OCI-LY3 (cell line): ENCODE data around the gene TRMT112.

Experiments
- CTCF ChIP-seq: fragments of 200-600, 300-600 bp; sonication (generic); IDR thresholded peaks from 2 replicates; pipeline ENCODE4 v1.5.1; 2014; ENCODE audit warnings: antibody characterized with exemption, low read length, low read depth
- EZH2phosphoT487 ChIP-seq: fragments of 200-600 bp; shearing (Covaris generic); IDR thresholded peaks from 2 replicates; pipeline ENCODE4 v1.6.1; 2018; ENCODE audit warnings: antibody characterized with exemption, mixed run types, low read depth

GRCh38 chr11:64320556-64320955 is 3.2 kb upstream of the TRMT112 start:
- TF ChIP-seq CTCF, result no peak
- no peak for TF ChIP-seq EZH2phosphoT487
